ENCODE data around the gene SEL1L3. TPM values are rescaled to one million over a fixed set of nuclear protein-coding genes. Genes with fewer than 3 reads are reported as not detected.

The SEL1L3 gene
- total and polyA plus RNA-seq, 9 of the 15 experiments (the other 6 are each of a cell fraction or from before 2014, with no cell fraction given) = 10.0 to 44.3 (median 21.6) TPM

DNA sequence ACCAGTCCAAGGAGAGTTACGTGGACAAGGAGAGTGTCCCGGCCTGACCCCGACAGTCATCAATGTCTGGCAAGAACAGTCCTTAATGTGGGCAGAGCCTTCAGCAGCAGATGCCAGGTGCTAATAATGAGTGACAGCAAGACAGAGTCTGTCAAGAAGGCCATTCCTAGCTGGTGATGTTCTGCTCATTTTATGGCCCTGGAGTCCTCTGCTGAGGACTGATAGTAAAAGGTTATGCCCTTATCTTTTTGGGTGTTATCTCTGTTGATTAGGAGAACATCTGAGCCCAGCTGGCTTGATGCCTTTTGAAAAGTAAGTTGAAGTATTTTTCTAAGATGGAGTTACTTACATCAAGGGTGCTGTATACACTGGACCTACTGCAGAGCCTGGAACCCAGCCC, 139.8 kb downstream of the SEL1L3 start (continued):
- TF ChIP-seq, protein P1, sequence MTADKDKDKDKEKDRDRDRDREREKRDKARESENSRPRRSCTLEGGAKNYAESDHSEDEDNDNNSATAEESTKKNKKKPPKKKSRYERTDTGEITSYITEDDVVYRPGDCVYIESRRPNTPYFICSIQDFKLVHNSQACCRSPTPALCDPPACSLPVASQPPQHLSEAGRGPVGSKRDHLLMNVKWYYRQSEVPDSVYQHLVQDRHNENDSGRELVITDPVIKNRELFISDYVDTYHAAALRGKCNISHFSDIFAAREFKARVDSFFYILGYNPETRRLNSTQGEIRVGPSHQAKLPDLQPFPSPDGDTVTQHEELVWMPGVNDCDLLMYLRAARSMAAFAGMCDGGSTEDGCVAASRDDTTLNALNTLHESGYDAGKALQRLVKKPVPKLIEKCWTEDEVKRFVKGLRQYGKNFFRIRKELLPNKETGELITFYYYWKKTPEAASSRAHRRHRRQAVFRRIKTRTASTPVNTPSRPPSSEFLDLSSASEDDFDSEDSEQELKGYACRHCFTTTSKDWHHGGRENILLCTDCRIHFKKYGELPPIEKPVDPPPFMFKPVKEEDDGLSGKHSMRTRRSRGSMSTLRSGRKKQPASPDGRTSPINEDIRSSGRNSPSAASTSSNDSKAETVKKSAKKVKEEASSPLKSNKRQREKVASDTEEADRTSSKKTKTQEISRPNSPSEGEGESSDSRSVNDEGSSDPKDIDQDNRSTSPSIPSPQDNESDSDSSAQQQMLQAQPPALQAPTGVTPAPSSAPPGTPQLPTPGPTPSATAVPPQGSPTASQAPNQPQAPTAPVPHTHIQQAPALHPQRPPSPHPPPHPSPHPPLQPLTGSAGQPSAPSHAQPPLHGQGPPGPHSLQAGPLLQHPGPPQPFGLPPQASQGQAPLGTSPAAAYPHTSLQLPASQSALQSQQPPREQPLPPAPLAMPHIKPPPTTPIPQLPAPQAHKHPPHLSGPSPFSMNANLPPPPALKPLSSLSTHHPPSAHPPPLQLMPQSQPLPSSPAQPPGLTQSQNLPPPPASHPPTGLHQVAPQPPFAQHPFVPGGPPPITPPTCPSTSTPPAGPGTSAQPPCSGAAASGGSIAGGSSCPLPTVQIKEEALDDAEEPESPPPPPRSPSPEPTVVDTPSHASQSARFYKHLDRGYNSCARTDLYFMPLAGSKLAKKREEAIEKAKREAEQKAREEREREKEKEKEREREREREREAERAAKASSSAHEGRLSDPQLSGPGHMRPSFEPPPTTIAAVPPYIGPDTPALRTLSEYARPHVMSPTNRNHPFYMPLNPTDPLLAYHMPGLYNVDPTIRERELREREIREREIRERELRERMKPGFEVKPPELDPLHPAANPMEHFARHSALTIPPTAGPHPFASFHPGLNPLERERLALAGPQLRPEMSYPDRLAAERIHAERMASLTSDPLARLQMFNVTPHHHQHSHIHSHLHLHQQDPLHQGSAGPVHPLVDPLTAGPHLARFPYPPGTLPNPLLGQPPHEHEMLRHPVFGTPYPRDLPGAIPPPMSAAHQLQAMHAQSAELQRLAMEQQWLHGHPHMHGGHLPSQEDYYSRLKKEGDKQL (CRISPR knock-in tag; IDR thresholded peaks at IDR 0.05; ENCODE audit: borderline replicate concordance) = no peak
- no peak for TF ChIP-seq E2F3 (CRISPR knock-in tag; IDR thresholded peaks at IDR 0.05)
- TF ChIP-seq, protein P2, sequence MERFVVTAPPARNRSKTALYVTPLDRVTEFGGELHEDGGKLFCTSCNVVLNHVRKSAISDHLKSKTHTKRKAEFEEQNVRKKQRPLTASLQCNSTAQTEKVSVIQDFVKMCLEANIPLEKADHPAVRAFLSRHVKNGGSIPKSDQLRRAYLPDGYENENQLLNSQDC (CRISPR knock-in tag; IDR thresholded peaks at IDR 0.05) = no peak
- TF ChIP-seq BRD4 (IDR thresholded peaks at IDR 0.05) = no peak
- no peak for TF ChIP-seq CBX1 (IDR thresholded peaks at IDR 0.05; ENCODE audit: low read depth)
- no peak for TF ChIP-seq ZNF445 (CRISPR knock-in tag; IDR thresholded peaks at IDR 0.05; ENCODE audit: low read depth)
- TF ChIP-seq ZNF217 (CRISPR knock-in tag; IDR thresholded peaks at IDR 0.05) = no peak
- no peak for TF ChIP-seq FOXM1 (IDR thresholded peaks at IDR 0.05; ENCODE audit: low read depth)
- no peak for TF ChIP-seq FOXM1 (CRISPR knock-in tag; IDR thresholded peaks at IDR 0.05; ENCODE audit: low read depth)
- TF ChIP-seq, protein P3, sequence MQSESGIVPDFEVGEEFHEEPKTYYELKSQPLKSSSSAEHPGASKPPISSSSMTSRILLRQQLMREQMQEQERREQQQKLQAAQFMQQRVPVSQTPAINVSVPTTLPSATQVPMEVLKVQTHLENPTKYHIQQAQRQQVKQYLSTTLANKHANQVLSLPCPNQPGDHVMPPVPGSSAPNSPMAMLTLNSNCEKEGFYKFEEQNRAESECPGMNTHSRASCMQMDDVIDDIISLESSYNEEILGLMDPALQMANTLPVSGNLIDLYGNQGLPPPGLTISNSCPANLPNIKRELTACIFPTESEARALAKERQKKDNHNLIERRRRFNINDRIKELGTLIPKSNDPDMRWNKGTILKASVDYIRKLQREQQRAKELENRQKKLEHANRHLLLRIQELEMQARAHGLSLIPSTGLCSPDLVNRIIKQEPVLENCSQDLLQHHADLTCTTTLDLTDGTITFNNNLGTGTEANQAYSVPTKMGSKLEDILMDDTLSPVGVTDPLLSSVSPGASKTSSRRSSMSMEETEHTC (IDR thresholded peaks at IDR 0.05) = no peak
- TF ChIP-seq, protein P4, sequence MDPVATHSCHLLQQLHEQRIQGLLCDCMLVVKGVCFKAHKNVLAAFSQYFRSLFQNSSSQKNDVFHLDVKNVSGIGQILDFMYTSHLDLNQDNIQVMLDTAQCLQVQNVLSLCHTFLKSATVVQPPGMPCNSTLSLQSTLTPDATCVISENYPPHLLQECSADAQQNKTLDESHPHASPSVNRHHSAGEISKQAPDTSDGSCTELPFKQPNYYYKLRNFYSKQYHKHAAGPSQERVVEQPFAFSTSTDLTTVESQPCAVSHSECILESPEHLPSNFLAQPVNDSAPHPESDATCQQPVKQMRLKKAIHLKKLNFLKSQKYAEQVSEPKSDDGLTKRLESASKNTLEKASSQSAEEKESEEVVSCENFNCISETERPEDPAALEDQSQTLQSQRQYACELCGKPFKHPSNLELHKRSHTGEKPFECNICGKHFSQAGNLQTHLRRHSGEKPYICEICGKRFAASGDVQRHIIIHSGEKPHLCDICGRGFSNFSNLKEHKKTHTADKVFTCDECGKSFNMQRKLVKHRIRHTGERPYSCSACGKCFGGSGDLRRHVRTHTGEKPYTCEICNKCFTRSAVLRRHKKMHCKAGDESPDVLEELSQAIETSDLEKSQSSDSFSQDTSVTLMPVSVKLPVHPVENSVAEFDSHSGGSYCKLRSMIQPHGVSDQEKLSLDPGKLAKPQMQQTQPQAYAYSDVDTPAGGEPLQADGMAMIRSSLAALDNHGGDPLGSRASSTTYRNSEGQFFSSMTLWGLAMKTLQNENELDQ (CRISPR knock-in tag; IDR thresholded peaks at IDR 0.05; ENCODE audit: borderline replicate concordance) = no peak
- TF ChIP-seq, protein P5, sequence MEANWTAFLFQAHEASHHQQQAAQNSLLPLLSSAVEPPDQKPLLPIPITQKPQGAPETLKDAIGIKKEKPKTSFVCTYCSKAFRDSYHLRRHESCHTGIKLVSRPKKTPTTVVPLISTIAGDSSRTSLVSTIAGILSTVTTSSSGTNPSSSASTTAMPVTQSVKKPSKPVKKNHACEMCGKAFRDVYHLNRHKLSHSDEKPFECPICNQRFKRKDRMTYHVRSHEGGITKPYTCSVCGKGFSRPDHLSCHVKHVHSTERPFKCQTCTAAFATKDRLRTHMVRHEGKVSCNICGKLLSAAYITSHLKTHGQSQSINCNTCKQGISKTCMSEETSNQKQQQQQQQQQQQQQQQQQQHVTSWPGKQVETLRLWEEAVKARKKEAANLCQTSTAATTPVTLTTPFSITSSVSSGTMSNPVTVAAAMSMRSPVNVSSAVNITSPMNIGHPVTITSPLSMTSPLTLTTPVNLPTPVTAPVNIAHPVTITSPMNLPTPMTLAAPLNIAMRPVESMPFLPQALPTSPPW (CRISPR knock-in tag; IDR thresholded peaks at IDR 0.05) = no peak
- TF ChIP-seq, protein P6, sequence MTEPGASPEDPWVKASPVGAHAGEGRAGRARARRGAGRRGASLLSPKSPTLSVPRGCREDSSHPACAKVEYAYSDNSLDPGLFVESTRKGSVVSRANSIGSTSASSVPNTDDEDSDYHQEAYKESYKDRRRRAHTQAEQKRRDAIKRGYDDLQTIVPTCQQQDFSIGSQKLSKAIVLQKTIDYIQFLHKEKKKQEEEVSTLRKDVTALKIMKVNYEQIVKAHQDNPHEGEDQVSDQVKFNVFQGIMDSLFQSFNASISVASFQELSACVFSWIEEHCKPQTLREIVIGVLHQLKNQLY (CRISPR knock-in tag; conservative IDR thresholded peaks at IDR 0.05) = no peak
- no peak for TF ChIP-seq GABPB1 (CRISPR knock-in tag; IDR thresholded peaks at IDR 0.05)
- peak; percentile 84 for TF ChIP-seq TEAD4 (IDR thresholded peaks at IDR 0.05; ENCODE audit: low read length)
- TF ChIP-seq TEAD4 (CRISPR knock-in tag; IDR thresholded peaks at IDR 0.05; ENCODE audit: borderline replicate concordance) = no peak
